KMS-11 (cell line): ENCODE measurements around the gene FAT1.

ENCODE experiments used
- H2AFZ ChIP-seq: fragments of 200-600 bp; sonication (generic); 2 replicates; pipeline ENCODE4 v1.6.1; 2016; ENCODE audit warnings: antibody characterized with exemption, mixed run types, low read depth
- H3K27ac ChIP-seq: fragments of 200-600 bp; sonication (generic); 2 replicates; pipeline ENCODE4 v1.6.1; 2016; ENCODE audit warnings: mild to moderate bottlenecking, mixed run types
- H3K27me3 ChIP-seq: fragments of 200-600 bp; sonication (generic); 2 replicates; pipeline ENCODE4 v1.6.1; 2017; ENCODE audit warnings: mild to moderate bottlenecking, low read depth, mixed run types, moderate library complexity; ENCODE audit not compliant: insufficient read depth
- H3K36me3 ChIP-seq: fragments of 200-600 bp; sonication (generic); 2 replicates; pipeline ENCODE4 v1.6.1; 2017; ENCODE audit warnings: mild to moderate bottlenecking, mixed run types; ENCODE audit not compliant: insufficient read depth
- H3K4me1 ChIP-seq: fragments of 200-600 bp; sonication (generic); 2 replicates; pipeline ENCODE4 v1.6.1; 2016; ENCODE audit warnings: mild to moderate bottlenecking, low read depth, mixed run types; ENCODE audit not compliant: poor library complexity, severe bottlenecking
- H3K4me2 ChIP-seq: fragments of 200-600 bp; sonication (generic); 2 replicates; pipeline ENCODE4 v1.7.0; 2016; ENCODE audit warnings: mild to moderate bottlenecking, mixed run types
- H3K4me3 ChIP-seq: fragments of 200-600 bp; sonication (generic); IDR thresholded peaks from 2 replicates; pipeline ENCODE4 v1.6.1; 2017; ENCODE audit warnings: low read depth, low read length, mixed read lengths; ENCODE audit not compliant: insufficient read depth
- H3K79me2 ChIP-seq: fragments of 200-600 bp; sonication (generic); 2 replicates; pipeline ENCODE4 v1.6.1; 2016; ENCODE audit warnings: low read depth, mixed run types; ENCODE audit not compliant: insufficient read depth
- H3K9ac ChIP-seq: fragments of 200-600 bp; sonication (generic); 2 replicates; pipeline ENCODE4 v1.6.1; 2016; ENCODE audit warnings: mild to moderate bottlenecking, mixed run types
- H4K20me1 ChIP-seq: fragments of 200-600 bp; sonication (generic); 2 replicates; pipeline ENCODE4 v1.6.1; 2016; ENCODE audit warnings: mild to moderate bottlenecking, mixed run types; ENCODE audit not compliant: insufficient read depth
- TF ChIP-seq, protein P1 (sequence below): fragments of 200-600 bp; sonication (generic); conservative IDR thresholded peaks from 2 replicates; pipeline ENCODE4 v1.6.1; 2017; ENCODE audit warnings: low read depth, mild to moderate bottlenecking, antibody characterized with exemption, low read length, moderate library complexity, mixed read lengths

The FAT1 gene

DNA sequence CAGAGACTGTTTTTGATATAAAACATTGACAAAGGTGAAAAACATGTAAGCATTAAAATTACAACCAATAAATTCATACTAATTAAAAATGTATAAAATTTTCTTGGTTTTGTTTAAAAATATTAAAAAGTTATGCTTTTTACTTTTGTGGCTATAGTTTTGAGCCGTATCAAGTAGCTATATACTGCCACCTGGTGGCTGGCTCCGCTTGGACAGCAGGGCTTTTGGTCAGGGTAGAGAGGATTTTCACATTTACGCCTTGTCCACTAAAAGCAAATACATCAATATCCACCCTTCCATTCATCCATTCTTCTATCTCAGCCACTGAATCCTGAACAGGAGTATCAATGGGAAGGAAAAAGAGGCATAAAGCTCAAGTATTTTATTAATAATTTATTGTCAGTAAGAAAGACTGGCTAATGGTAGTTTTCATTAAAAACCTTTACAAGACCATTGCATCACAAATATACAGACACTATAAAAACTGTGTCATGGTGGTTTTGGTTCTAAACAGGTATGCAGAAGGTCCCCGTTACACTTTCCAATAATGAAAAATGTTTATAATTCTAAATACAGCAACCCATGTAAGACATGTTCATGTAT, 136.1 kb downstream of the FAT1 start:
- Histone ChIP-seq H3K4me3 (no peak overlapping the region), H3K36me3 (no peaks in the 10 kb centered on the region), H4K20me1 (no peaks in the 10 kb centered on the region), H3K4me2 (no peak overlapping the region), H3K79me2 (no peaks in the 10 kb centered on the region), H2AFZ (no peak overlapping the region), H3K4me1 (no peaks in the 10 kb centered on the region), H3K9ac (no peak overlapping the region), H3K27me3 (no peaks in the 10 kb centered on the region), H3K27ac (no peak overlapping the region)
- TF ChIP-seq, protein P1, sequence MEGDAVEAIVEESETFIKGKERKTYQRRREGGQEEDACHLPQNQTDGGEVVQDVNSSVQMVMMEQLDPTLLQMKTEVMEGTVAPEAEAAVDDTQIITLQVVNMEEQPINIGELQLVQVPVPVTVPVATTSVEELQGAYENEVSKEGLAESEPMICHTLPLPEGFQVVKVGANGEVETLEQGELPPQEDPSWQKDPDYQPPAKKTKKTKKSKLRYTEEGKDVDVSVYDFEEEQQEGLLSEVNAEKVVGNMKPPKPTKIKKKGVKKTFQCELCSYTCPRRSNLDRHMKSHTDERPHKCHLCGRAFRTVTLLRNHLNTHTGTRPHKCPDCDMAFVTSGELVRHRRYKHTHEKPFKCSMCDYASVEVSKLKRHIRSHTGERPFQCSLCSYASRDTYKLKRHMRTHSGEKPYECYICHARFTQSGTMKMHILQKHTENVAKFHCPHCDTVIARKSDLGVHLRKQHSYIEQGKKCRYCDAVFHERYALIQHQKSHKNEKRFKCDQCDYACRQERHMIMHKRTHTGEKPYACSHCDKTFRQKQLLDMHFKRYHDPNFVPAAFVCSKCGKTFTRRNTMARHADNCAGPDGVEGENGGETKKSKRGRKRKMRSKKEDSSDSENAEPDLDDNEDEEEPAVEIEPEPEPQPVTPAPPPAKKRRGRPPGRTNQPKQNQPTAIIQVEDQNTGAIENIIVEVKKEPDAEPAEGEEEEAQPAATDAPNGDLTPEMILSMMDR: peak; percentile 88

DNA sequence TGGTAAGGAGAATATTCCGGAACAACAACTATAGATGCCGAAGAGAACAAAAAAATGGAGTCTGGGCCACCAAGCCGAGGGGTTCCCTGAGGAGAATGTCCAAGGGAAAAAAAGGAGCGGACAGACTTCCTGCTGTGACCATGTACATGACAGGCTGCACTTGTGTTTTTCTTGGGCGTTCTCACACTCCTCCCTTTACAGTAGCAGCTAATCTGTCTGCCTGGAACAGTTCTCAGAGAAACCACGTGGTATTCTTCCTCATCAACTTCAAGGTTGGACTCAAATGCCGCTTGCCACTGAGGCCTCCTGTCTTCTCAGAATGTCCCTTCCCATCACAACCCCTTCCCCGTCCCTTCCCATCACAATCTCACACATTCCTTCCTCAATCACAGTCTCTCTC, 137.5 kb downstream of the FAT1 start:
- Histone ChIP-seq H4K20me1 (no peaks in the 10 kb centered on the region), H3K4me3 (no peak overlapping the region), H2AFZ (no peak overlapping the region), H3K4me1 (no peaks in the 10 kb centered on the region), H3K27ac (no peak overlapping the region), H3K9ac (no peak overlapping the region), H3K27me3 (no peaks in the 10 kb centered on the region), H3K36me3 (no peaks in the 10 kb centered on the region), H3K79me2 (no peaks in the 10 kb centered on the region), H3K4me2 (no peak overlapping the region)
- TF ChIP-seq, protein P1: no peak

DNA sequence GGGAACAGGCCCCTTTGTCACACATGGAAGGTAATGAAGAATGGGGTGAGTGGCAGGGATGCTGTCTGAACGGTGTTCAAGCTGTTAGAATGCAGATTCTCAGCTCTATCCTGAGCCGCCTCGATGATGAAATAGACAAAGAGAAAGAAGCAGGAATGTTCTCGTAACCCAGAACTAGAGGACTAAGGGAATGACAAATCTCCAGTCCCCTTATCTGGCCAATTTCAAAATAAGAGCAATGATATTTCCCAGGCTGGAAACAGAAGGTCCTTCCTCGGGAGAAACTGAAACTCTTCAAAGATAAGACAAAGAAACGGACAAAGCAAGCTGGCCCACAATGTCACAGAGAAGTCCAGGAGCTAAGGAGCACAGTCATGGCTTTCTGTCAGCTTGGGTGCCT, 138.7 kb downstream of the FAT1 start:
- H3K9ac ChIP-seq: no peak overlapping the region
- no peak overlapping the region for H3K4me2 ChIP-seq
- no peak overlapping the region for H3K4me3 ChIP-seq
- TF ChIP-seq, protein P1: no peak
- no peak overlapping the region for H2AFZ ChIP-seq
- H4K20me1 ChIP-seq: no peaks in the 10 kb centered on the region
- H3K4me1 ChIP-seq: no peaks in the 10 kb centered on the region
- H3K27ac ChIP-seq: no peak overlapping the region
- H3K79me2 ChIP-seq: no peaks in the 10 kb centered on the region
- H3K36me3 ChIP-seq: no peaks in the 10 kb centered on the region
- H3K27me3 ChIP-seq: no peaks in the 10 kb centered on the region

DNA sequence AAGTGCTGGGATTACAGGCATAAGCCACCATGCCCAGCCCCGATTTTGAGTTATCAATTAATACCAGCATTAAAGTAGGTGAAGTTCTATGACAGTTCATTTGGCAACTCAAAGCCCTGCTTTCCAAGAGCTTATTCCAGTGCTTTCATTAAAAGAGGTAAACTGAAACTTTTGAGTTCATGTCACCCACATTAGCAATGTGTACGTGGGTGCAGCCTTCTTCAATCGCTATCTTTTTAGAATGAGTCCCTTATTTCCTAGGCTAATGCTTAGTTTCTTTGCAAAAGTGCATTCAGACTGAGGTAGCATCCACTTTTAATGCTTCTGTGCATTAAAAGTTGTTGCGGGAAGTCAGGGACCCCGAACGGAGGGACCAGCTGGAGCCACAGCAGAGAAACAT, 142.2 kb downstream of the FAT1 start:
- Histone ChIP-seq H3K36me3 (no peaks in the 10 kb centered on the region), H3K27ac (no peak overlapping the region), H3K4me3 (no peak overlapping the region), H3K9ac (no peak overlapping the region), H3K4me1 (no peaks in the 10 kb centered on the region), H3K27me3 (no peaks in the 10 kb centered on the region), H2AFZ (no peak overlapping the region), H3K4me2 (no peak overlapping the region), H4K20me1 (no peaks in the 10 kb centered on the region), H3K79me2 (no peaks in the 10 kb centered on the region)
- TF ChIP-seq, protein P1: no peak
